GM19372 (cell line): ENCODE results near the gene ZNF408.

Experiments used
- ATAC-seq: cut with Tn5 transposase; IDR thresholded peaks from one replicate; pipeline ENCODE4 v1.9.1; 2021; ENCODE audit warnings: mild to moderate bottlenecking, low read depth, moderate library complexity; ENCODE audit not compliant: unreplicated experiment

The ZNF408 gene

GRCh38 chr11:46724088-46724487 lies 23.3 kb downstream of the ZNF408 start:
- ATAC-seq = no peak

GRCh38 chr11:46725338-46726205 lies 24.7 kb downstream of the ZNF408 start:
- ATAC-seq = no peak

DNA sequence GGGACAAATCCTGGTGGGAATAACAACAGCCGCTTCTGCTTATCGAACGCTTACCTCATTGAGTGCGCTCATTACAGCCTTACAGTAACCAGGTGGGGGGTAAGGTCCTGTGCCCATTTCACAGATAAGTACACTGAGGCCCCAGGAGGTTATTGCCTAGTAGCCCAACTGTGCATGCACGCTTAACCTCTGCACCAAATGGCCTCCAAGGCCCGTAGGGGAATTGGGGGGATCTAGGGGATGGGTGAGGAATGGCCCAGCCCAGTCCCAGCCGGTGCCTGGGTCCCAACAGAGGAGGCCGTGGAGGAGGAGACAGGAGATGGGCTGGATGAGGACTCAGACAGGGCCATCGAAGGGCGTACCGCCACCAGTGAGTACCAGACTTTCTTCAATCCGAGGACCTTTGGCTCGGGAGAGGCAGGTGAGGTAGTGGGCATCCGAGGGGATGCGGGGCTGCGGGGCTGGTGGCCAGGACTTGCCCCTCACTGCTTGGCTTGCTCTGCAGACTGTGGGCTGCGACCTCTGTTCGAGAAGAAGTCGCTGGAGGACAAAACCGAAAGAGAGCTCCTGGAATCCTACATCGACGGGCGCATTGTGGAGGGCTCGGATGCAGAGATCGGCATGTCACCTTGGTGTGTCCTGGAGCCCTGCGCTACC lies 25.5 kb downstream of the ZNF408 start:
- no peak for ATAC-seq

DNA sequence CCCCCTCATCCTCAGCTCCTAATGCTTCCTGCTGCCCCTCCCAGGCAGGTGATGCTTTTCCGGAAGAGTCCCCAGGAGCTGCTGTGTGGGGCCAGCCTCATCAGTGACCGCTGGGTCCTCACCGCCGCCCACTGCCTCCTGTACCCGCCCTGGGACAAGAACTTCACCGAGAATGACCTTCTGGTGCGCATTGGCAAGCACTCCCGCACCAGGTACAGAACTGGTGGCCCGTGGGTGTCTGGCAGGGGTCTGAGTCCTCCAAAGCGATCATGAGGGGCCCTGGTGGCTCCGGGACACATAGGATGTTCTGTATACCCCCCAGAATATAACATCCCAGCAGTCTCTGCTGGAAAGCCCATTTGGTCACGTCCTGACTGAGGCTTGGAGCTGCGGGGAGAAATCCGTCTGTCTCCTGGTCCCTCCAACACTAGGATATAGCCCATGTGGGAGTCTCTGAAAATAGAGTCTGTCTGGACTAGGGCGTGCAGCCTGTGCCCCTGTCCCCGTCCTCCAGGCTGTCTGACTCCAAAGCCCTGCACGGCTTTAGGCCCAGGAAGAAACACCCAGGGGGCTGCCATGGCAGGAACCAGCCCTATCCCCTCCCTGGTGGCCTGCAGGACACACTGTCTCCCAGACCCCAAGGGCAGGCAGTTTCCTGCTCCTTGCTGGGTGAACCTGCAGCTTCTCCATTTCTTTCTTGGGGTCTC lies 27.3 kb downstream of the ZNF408 start:
- no peak for ATAC-seq

- ATAC-seq = no peak
These were observed 27.8 kb downstream of the ZNF408 start for GRCh38 chr11:46728659-46729040.

DNA sequence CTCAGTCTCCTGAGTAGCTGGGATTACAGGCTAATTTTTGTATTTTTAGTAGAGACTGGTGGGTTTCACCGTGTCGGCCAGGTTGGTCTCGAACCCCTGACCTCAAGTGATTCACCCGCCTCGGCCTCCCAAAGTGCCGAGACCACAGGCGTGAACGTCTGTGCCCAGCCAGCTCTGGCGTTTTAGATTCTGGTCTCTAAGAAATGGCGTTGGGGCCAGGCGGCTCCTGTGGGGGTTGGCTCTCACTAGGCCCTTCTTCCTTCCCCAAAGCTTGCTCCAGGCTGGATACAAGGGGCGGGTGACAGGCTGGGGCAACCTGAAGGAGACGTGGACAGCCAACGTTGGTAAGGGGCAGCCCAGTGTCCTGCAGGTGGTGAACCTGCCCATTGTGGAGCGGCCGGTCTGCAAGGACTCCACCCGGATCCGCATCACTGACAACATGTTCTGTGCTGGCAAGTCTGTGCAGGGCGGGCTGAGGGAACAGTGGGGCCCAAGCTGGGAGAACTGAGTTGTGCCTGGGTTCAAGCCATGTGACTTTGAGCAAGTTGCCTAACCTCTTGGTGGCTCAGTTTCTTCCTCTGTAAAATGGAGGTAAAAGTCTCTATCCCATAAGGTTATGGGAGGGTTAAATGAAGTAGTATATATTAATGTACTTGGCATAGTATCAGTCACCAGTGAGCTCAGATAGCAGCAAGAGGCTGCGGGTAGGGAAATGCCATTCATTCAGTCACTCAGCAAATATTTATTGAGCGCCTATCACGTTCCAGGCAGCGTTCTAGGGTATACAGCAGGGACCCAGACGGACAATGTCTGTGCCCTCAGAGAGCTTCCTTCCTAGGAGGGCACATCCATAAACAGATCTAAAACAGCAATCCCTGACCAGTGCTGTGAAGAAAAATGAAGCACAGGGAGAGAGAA lies 28.5 kb downstream of the ZNF408 start:
- ATAC-seq = no peak

DNA sequence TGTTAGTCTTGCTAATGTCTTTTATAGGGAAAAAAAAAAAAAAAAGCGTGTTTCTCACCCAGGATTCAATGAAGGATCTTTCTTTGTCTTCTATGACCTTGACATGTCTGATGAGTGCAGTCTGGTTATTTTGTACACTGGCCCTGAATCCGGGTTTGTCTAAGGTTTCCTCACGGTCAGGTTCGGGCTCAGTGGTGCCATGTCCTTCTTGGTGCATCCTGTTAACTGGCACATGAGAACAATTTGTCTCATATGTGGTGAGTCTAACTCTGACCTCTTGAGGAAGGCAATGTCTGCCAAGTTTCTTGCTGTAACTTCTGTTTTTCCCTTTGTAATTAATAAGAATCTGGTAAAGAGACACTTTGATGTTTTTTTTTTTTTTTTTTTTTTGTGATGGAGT lies 30.7 kb downstream of the ZNF408 start:
- ATAC-seq = no peak

DNA sequence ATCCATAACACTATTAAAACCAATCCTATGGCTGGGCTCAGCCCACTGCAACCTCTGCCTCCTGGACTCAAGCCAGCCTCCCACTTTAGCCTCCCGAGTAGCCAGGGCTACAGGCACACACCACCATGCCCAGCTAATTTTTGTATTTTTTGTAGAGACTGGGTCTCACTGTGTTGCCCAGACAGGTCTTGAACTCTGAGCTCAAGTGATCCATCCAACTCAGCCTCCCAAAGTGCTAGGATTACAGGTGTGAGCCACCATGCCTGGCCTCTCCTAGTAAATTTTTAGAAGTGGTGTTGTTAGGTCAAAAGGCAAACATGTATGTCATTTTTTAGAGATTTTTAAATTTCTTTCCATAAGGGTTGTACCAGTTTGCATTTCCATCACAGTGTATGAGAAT lies 32.4 kb downstream of the ZNF408 start:
- ATAC-seq = no peak

GRCh38 chr11:46736146-46736545 lies 35.3 kb downstream of the ZNF408 start:
- no peak for ATAC-seq

- no peak for ATAC-seq
These were observed 35.8 kb downstream of the ZNF408 start for GRCh38 chr11:46736615-46737014.

DNA sequence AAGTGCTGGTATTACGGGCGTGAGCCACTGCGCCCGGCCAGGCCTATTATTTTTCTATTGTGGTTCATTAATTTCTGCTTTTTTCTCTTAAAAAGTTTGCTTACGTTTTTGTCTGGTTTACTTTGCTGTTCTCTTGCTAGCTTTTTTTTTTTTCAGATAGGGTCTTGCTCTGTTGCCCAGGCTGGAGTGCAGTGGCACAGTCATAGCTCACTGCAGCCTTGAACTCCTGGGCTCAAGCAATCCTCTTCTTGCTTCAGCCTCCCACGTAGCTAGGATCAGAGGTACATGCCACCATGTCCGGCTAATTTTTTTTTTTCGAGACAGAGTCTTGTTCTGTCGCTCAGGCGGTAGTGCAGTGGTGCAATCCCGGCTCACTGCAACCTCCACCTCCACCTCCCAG lies 36.9 kb downstream of the ZNF408 start:
- no peak for ATAC-seq

GRCh38 chr11:46738887-46739286 lies 38.1 kb downstream of the ZNF408 start:
- ATAC-seq = no peak

GRCh38 chr11:46741600-46742484 lies 41.0 kb downstream of the ZNF408 start:
- no peak for ATAC-seq

DNA sequence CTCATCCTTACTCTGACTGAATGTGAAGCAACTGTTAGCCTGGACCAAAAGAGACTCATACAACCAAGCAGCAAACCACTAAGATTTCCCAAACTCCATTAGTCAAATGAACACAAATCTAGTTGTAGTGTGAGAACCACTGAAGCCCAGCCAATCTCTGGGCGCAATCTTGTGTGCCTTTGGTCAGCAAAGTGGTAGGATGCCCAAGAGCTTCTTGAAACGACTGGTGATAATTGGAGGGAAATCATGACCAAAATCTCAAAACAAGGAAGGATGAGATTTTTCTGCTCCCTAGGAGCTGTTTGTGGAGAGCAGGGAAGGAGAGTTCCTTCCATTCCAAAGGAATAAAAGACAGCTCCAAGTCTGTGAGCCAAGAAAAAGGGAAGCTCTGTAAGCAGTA lies 42.2 kb downstream of the ZNF408 start:
- no peak for ATAC-seq

- no peak for ATAC-seq
These were observed 43.0 kb downstream of the ZNF408 start for GRCh38 chr11:46743693-46744339.

DNA sequence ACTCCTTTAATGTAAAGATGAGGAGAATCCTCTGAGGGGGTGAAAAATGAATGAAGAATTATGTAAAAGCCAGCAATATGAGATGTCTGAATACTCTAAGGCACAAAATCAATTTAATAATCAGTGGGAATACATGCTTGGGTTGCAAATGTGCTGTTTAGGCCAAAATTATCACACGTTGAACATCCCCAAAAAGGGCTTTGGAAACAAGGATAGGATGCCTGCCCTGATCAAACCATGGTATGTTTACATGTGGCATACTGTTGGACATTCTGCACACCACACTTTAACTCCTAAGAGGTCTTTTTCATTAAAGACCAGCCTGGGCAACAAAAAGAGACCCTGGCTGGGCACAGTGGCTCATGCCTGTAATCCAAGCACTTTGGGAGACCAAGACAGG lies 44.5 kb downstream of the ZNF408 start:
- ATAC-seq = no peak

DNA sequence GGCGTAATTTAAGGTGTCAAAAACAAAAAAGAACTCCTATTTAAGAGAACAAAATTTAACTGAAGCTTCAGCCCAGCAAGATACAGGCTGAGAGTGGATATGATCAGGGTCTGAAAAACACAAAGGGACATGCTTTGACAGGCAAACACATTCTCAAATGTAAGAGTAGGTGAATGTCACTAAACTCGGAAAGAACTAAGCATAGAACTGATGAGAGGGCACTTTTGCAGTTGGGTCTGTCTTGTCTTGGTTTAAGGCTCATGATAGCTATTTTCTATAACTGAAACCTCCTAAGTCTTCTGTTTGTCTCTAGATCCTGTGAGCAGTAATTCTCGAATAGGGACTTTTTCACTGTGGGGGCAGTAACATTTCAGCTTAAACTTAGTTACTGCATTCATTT lies 45.2 kb downstream of the ZNF408 start:
- ATAC-seq = no peak

DNA sequence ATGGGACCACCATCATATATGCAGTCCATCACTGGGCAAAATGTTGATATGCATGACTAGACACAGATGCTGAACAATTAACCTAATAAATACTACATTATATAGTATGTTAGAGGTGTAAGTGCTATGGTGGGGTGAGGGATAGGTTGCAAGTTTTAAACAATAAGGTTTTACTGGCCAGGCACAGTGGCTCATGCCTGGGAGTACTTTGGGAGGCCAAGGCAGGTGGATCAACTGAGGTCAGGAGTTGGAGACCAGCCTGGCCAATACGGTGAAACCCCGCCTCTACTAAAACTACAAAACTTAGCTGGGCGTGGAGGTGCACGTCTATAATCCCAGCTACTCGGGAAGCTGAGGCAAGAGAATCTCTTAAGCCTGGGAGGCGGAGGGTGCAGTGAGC lies 46.3 kb downstream of the ZNF408 start:
- no peak for ATAC-seq
